ENCODE results near the gene ZDHHC11.
A peak's percentile ranks its signal among the peaks of the same experiment; 100 is the strongest.

Gene ZDHHC11

GRCh38 chr5:865168-865521, 14.4 kb upstream of the ZDHHC11 start:
- peak overlapping the region; percentile 27 for H3K27ac ChIP-seq
- POLR2A ChIA-PET (ENCODE audit: low non-redundant PET), result no interaction called here
- no peak for TF ChIP-seq CTCF (conservative IDR thresholded peaks at IDR 0.05; ENCODE audit: low read depth)
- CTCF ChIA-PET, result no interaction called here
- DNase-seq (ENCODE audit: low spot score), result no peak

GRCh38 chr5:864492-865167, 13.8 kb upstream of the ZDHHC11 start:
- TF ChIP-seq CTCF (conservative IDR thresholded peaks at IDR 0.05; ENCODE audit: low read depth), result no peak
- ChIA-PET POLR2A (ENCODE audit: low non-redundant PET) (no interaction called here), CTCF (no interaction called here)
- DNase-seq (ENCODE audit: low spot score), result no peak
- H3K27ac ChIP-seq, result peak overlapping the region; percentile 27

- CTCF ChIA-PET, result interaction anchor here (0.7 kb wide), 1 partner anchor 211 kb away, joined by 3 read pairs; no protein-coding TSS in a partner anchor
- POLR2A ChIA-PET (ENCODE audit: low non-redundant PET), result no interaction called here
- TF ChIP-seq CTCF (conservative IDR thresholded peaks at IDR 0.05; ENCODE audit: low read depth), result no peak
- DNase-seq (ENCODE audit: low spot score), result no peak
- peak overlapping the region; percentile 66 for H3K27ac ChIP-seq
These were observed 12.5 kb upstream of the ZDHHC11 start for GRCh38 chr5:863244-863805.

- ChIA-PET POLR2A (ENCODE audit: low non-redundant PET) (no interaction called here), CTCF (interaction anchor here (0.7 kb wide), 1 partner anchor 210 kb away, joined by 3 read pairs; no protein-coding TSS in a partner anchor)
- no peak for TF ChIP-seq CTCF (conservative IDR thresholded peaks at IDR 0.05; ENCODE audit: low read depth)
- peak overlapping the region; percentile 66 for H3K27ac ChIP-seq
- DNase-seq (ENCODE audit: low spot score), result no peak
These were observed 11.8 kb upstream of the ZDHHC11 start for GRCh38 chr5:862367-863243.

- DNase-seq (ENCODE audit: low spot score), result peak; percentile 37
- no peak for TF ChIP-seq CTCF (conservative IDR thresholded peaks at IDR 0.05; ENCODE audit: low read depth)
- peak overlapping the region; percentile 66 for H3K27ac ChIP-seq
- POLR2A ChIA-PET (ENCODE audit: low non-redundant PET), result no interaction called here
- CTCF ChIA-PET, result interaction anchor here (0.6 to 0.7 kb wide), 3 partner anchors 8 to 10 kb away, joined by 3 read pairs; no protein-coding TSS in a partner anchor
These were observed 10.9 kb upstream of the ZDHHC11 start for GRCh38 chr5:861442-862366.
